SKM-1 treated with dmso at 0.1 percent for 144 hours (cell line): Measurements from ENCODE around the gene PTAFR.
"Not testable (repeated sequence)": the region's sequence is repeated elsewhere in the genome, so short reads cannot be mapped to it uniquely, and the experiment has no call there.

ENCODE experiments used
- DNase-seq: peaks from one replicate; lab custom pipeline; 2025; ENCODE audit not compliant: unreplicated experiment; lab: John Stamatoyannopoulos, UW

The PTAFR gene

GRCh38 chr1:28145728-28146127 is 30.8 kb downstream of the PTAFR start:
- no peak for DNase-seq

DNA sequence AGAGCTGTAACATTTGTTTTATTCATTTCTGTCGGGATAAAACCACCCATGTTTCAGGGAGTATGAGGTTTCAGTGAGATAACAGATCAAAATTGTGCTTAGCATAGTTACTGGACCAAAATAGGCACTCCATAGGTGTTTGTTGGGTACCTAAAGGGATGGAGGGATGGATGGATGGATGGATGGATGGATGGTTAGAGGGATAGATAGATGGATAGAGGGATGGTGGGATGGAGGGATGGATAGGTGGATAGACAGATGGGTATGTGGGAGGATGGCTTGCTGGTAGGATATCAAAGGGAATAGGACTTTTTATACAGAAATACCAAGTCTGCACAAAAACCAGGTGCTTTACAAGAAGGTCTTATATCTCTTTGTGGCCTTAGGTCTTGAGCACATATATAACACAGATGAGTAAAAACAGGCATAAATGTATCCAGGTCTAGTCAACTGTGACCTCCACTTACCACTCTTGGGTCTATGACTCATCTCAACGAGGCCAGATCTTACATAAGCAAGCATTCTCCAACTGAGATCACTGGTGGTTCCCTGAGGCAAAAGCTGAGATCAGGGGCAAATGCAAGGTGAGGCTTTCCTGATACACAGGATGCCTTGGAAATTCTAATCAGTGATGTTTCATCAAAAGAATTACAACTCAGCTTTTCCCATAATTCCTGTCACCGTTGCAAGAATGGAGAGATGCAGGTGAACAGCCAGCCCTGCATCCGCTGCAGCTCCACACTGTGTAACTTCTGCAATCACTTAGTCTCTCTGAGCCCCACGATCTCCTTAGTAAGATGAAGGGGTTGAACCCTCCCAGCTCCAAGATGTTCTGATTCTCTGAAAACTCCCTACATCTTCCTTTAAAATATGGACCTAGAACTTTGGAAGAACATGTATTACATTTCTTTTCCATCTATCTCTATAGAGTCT is 32.0 kb downstream of the PTAFR start:
- peak; percentile 55 for DNase-seq

DNA sequence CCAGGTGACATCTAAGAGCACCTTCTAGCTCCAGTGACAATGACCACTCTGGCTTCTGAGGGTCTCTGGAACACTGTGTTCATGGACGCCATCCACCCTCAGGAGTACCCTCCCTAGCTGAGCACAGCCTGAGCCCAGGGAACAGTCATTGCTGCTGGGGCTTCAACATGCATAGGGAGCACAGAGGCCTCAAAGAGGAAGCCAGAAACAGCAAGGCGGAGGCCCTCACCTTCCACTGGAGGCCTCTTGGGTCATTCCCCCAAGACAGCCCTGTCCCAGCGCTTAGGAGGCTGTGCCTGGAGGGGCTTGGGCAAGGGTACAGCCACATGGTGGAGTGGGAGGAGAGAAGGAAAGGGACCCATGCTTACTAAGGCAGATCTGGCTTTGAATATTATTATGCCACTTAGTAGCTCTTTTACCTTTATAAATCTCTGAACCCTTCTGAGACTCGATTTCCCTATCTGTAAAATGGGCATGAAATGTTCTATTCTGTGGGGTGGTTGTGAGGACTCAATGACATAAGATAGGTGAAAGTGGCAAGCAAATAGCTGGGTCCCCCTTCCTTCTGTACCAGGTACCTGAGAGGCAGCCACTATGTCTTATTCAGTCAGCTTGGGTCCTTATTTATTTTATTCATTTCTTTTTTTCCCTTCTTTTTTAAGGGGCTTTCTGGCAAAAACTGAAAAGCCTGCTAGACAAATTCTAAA is 32.8 kb downstream of the PTAFR start:
- DNase-seq: peak; percentile 16

- no peak for DNase-seq
Measured at GRCh38 chr1:28141685-28142084, 34.8 kb downstream of the PTAFR start.

DNA sequence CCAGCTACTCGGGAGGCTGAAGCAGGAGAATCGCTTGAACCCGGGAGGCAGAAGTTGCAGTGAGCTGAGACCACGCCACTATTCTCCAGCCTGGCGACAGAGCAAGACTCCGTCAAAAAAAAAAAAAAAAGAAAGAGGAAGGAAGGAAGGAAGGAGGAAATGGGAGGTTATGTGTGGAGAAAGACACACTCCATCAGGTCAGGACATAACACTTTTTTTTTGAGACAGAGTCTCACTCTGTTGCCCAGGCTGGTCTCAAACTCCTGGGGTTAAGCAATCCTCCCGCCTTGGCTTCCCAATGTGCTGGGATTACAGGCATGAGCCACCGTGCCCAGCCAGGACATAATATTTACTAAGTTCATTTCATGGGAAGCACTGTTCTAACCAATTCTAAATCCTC is 36.6 kb downstream of the PTAFR start:
- DNase-seq: not testable (repeated sequence)

GRCh38 chr1:28139025-28139712 is 37.3 kb downstream of the PTAFR start:
- DNase-seq: peak; percentile 69

DNA sequence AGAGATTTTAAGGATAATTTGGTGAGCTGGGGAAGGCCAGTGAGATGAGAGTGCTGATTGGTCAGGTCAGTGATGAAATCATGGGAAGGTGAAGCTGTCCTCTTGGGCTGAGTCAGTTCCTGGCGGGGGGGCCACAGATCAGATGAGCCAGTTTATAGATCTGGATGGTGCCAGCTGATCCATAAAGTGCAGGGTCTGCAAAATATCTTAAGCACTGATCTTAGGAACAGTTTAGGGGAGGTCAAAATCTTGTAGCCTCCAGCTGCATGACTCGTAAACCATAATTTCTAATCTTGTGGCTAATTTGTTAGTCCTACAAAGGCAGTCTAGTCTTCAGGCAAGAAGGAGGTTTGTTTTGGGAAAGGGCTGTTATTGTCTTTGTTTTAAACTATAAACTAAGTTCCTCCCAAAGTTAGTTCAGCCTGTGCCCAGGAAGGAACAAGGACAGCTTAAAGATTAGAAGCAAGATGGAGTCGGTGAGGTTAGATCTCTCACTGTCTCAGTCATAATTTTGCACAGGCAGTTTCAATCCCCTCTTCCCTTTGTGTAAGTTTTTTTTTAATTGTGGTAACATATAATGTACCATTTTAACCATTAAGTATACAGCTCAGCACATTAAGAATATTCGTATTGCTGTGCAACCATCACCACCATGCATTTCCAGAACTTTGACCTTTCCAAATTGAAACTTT is 39.4 kb downstream of the PTAFR start:
- no peak for DNase-seq

- DNase-seq: no peak
Measured at GRCh38 chr1:28136169-28136921, 40.1 kb downstream of the PTAFR start.

DNA sequence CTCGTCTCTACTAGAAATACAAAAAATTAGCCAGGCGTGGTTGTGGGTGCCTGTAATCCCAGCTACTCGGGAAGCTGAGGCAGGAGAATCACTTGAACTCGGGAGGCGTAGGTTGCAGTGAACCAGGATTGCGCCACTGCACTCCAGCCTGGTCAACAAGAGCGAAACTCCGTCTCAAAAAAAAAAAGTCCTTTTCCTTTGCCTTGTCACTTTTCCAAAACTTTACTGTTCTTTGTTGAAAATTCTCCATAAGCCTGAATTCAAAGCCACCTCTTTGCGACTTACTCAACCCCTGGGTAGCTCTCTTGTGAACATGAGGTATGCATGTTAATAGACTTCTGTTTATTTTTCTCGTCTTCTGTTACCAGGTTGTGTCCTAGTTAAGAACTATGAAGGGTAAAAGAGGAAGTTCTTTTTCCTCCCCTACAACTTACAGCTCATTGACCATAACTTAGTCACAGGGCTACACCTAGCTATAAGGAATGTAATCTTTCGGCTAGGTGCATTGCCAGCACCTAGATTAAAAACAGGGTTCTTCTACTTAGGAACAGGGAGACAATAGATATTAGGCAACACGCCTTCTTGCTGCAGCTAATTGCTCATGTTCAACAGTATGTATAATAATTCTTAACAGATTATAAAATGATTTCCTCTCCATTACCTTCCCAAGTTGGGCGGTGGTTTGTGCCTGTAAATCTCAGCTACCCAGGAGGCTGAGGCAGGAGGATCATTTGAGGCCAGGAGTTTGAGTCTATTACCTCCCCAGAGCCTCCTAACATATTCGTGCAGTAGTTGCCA is 40.9 kb downstream of the PTAFR start:
- DNase-seq: peak; percentile 84

GRCh38 chr1:28134651-28135207 is 41.8 kb downstream of the PTAFR start:
- DNase-seq: no peak

- DNase-seq: peak; percentile 27
Measured at GRCh38 chr1:28132171-28133167, 44.0 kb downstream of the PTAFR start.

DNA sequence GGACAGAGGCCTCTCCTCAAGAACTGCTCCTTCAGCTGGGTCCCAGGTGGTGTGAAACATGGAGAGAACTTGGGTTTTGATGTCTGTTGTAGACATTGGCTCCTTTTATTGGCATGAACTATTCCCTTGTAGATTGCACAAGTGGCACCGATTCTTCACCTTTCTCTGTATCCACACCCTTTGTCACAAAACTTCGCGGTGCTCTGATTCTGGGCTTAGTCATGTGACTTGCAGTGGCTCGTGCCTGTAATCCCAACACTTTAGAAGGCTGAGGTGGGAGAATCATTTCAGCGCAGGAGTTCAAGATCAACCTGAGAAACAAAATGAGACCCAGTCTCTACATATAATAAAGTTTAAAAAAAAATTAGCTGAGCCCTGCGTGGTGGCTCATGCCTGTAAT is 45.6 kb downstream of the PTAFR start:
- no peak for DNase-seq

GRCh38 chr1:28129150-28129549 is 47.3 kb downstream of the PTAFR start:
- no peak for DNase-seq

GRCh38 chr1:28127617-28128257 is 48.8 kb downstream of the PTAFR start:
- peak; percentile 71 for DNase-seq

- DNase-seq: peak; percentile 84
Measured at GRCh38 chr1:28126783-28127490, 49.6 kb downstream of the PTAFR start.

GRCh38 chr1:28126212-28126611 is 50.3 kb downstream of the PTAFR start:
- no peak for DNase-seq

GRCh38 chr1:28123461-28123961 is 53.0 kb downstream of the PTAFR start:
- peak; percentile 82 for DNase-seq
